GM12878 (cell line): ENCODE measurements around the gene DAB2IP. TPM values are rescaled to one million over a fixed set of nuclear protein-coding genes. Genes with fewer than 3 reads are reported as not detected.

Experiments used
- ATAC-seq: fragments of 200-7000 bp; cut with Tn5 transposase; 3 replicates; pipeline ENCODE4 v1.9.1; 2020; ENCODE audit warnings: mild to moderate bottlenecking, moderate library complexity
- BruUV-seq: library from RNA; stranded (reverse); fragments of 400-500 nt; replicated peaks from 2 replicates; lab custom pipeline; 2021; lab: Mats Ljungman, UMichigan
- CTCF ChIA-PET: fragments of 300-600 bp; sonication (Branson Sonifier 250); formaldehyde crosslinking; extraction: SDS; loops from one replicate; lab custom pipeline; 2021; ENCODE audit warnings: inconsistent platforms; lab: Yijun Ruan, JAX
- POLR2A ChIA-PET: fragments of 350-600 bp; formaldehyde crosslinking; extraction: SDS; loops from one replicate; lab custom pipeline; 2021; ENCODE audit warnings: inconsistent platforms; lab: Charles Lee
- RAD21 ChIA-PET: fragments of 300-600 bp; sonication (Branson Sonifier 250); formaldehyde crosslinking; loops from one replicate; lab custom pipeline; 2023; ENCODE audit warnings: antibody characterized with exemption; ENCODE audit not compliant: unreplicated experiment; lab: Charles Lee
- SMC1A ChIA-PET: fragments of 300-600 bp; sonication (Branson Sonifier 250); formaldehyde crosslinking; loops from one replicate; lab custom pipeline; 2023; ENCODE audit not compliant: unreplicated experiment, uncharacterized antibody; lab: Charles Lee
- DNase-seq: peaks from one replicate; pipeline ENCODE4 v3.0.0-alpha.2; 2011; ENCODE audit warnings: low read depth, low spot score
- FAIRE-seq: peaks from 3 replicates; lab custom pipeline; 2011; peaks lifted over from hg19 to GRCh38; lab: Jason Lieb, UNC
- H2AFZ ChIP-seq: 2 replicates; pipeline ENCODE4 v1.6.0; 2011; ENCODE audit warnings: low read depth, low read length, control low read depth; ENCODE audit not compliant: control insufficient read depth
- H3K27ac ChIP-seq: 2 replicates; pipeline ENCODE4 v1.5.1; 2011; ENCODE audit warnings: control low read depth; ENCODE audit not compliant: control insufficient read depth, insufficient read depth
- H3K27me3 ChIP-seq, 2 experiments: replicated peaks in 1 of 2; 2 replicates each; pipeline versions ENCODE4 v1.6.0 to v1.6.1; 2011; ENCODE audit warnings: low read length in 1 of 2; ENCODE audit not compliant: control insufficient read depth in 2 of 2, insufficient read depth in 2 of 2
- H3K36me3 ChIP-seq, 2 experiments: 2 replicates each; pipeline ENCODE4 v1.5.1; 2011; ENCODE audit warnings: low read length in 1 of 2; ENCODE audit not compliant: control insufficient read depth in 2 of 2, insufficient read depth in 2 of 2
- H3K4me1 ChIP-seq: 2 replicates; pipeline ENCODE4 v1.6.1; 2011; ENCODE audit warnings: mild to moderate bottlenecking, low read length, moderate library complexity, mixed read lengths; ENCODE audit not compliant: control insufficient read depth, insufficient read depth
- H3K4me2 ChIP-seq: 2 replicates; pipeline ENCODE4 v1.6.0; 2011; ENCODE audit warnings: control low read depth; ENCODE audit not compliant: control insufficient read depth, insufficient read depth
- H3K4me3 ChIP-seq: fragments of 200-600 bp; sonication (generic); 2 replicates; pipeline ENCODE4 v1.5.1; 2016
- H3K79me2 ChIP-seq: 2 replicates; pipeline ENCODE4 v1.6.0; 2011; ENCODE audit warnings: low read length; ENCODE audit not compliant: control insufficient read depth, insufficient read depth
- H3K9ac ChIP-seq: 2 replicates; pipeline ENCODE4 v1.8.0; 2011; ENCODE audit warnings: low read length, control low read depth, mixed read lengths; ENCODE audit not compliant: control insufficient read depth, insufficient read depth
- H3K9me3 ChIP-seq: replicated peaks from 3 replicates; pipeline ENCODE4 v1.5.1; 2011; ENCODE audit warnings: mild to moderate bottlenecking, low read length; ENCODE audit not compliant: control insufficient read depth, insufficient read depth
- H4K20me1 ChIP-seq: 2 replicates; pipeline ENCODE4 v1.6.0; 2011; ENCODE audit not compliant: control insufficient read depth, insufficient read depth
- CREB1 ChIP-seq: IDR thresholded peaks from 2 replicates; pipeline ENCODE4 v1.6.1; 2012; ENCODE audit warnings: low read depth, mild to moderate bottlenecking, inconsistent platforms
- HDGF ChIP-seq: fragments of 450-650 bp; IDR thresholded peaks from 2 replicates; pipeline ENCODE4 v1.6.1; 2016; ENCODE audit warnings: antibody characterized with exemption
- HSF1 ChIP-seq: fragments of 150-350 bp; IDR thresholded peaks from 2 replicates; pipeline ENCODE4 v1.6.1; 2014; ENCODE audit warnings: mild to moderate bottlenecking, low read depth, low read length
- IRF5 ChIP-seq: fragments of 450-650 bp; IDR thresholded peaks from 2 replicates; pipeline ENCODE4 v1.6.1; 2017; ENCODE audit warnings: borderline replicate concordance
- MEF2B ChIP-seq: fragments of 450-650 bp; IDR thresholded peaks from 2 replicates; pipeline ENCODE4 v1.6.1; 2018; ENCODE audit warnings: mild to moderate bottlenecking, moderate library complexity; ENCODE audit not compliant: partially characterized antibody, poor library complexity, severe bottlenecking
- MXI1 ChIP-seq: fragments of 150-350 bp; IDR thresholded peaks from 2 replicates; pipeline ENCODE4 v1.6.1; 2011; ENCODE audit warnings: low read depth, mild to moderate bottlenecking, inconsistent platforms, low read length, improper control_type of control experiment
- PBX3 ChIP-seq: IDR thresholded peaks from 2 replicates; pipeline ENCODE4 v1.6.1; 2011; ENCODE audit warnings: mild to moderate bottlenecking, low read depth, low read length, moderate library complexity; ENCODE audit not compliant: insufficient replicate concordance
- POU2F2 ChIP-seq: IDR thresholded peaks from 3 replicates; pipeline ENCODE4 v1.6.1; 2011; ENCODE audit warnings: low read depth, mild to moderate bottlenecking, low read length, borderline replicate concordance
- SMC3 ChIP-seq: IDR thresholded peaks from 2 replicates; pipeline ENCODE4 v1.6.1; 2011; ENCODE audit warnings: low read length, improper control_type of control experiment, borderline replicate concordance
- TAF1 ChIP-seq: IDR thresholded peaks from 2 replicates; pipeline ENCODE4 v1.6.1; 2011; ENCODE audit warnings: mild to moderate bottlenecking, low read depth, low read length, borderline replicate concordance
- TARDBP ChIP-seq: IDR thresholded peaks from 2 replicates; pipeline ENCODE4 v1.6.1; 2016; ENCODE audit warnings: borderline replicate concordance
- ZBTB33 ChIP-seq: fragments of 450-650 bp; IDR thresholded peaks from 2 replicates; pipeline ENCODE4 v1.6.1; 2017; ENCODE audit warnings: mild to moderate bottlenecking
- ZNF24 ChIP-seq: fragments of 450-650 bp; IDR thresholded peaks from 2 replicates; pipeline ENCODE4 v1.6.1; 2017; ENCODE audit warnings: antibody characterized with exemption, mild to moderate bottlenecking
- ZNF592 ChIP-seq: fragments of 450-650 bp; IDR thresholded peaks from 2 replicates; pipeline ENCODE4 v1.6.1; 2017; ENCODE audit warnings: mild to moderate bottlenecking, moderate library complexity
- WGBS: methylation state at CpG from one replicate; pipeline ENCODE4 v1.1.6; 2016; ENCODE audit warnings: low lambda C conversion rate; ENCODE audit not compliant: insufficient replicate concordance, insufficient coverage; ENCODE audit errors: missing lambda C conversion rate; 5-methylcytosine and 5-hydroxymethylcytosine counted together
- in situ Hi-C: fragments of 300-500 bp; cut with MboI; formaldehyde crosslinking; loops from 9 replicates; pipeline ENCODE4 v1.14.3; 2018; ENCODE audit warnings: mixed read lengths
- intact Hi-C: fragments of 100-400 bp; cut with micrococcal nuclease; formaldehyde crosslinking; loops from one replicate; pipeline ENCODE4 v1.14.2; 2022; ENCODE audit not compliant: unreplicated experiment
- polyA plus RNA-seq, 11 experiments: library from polyadenylated mRNA; depleted of rRNA in 4 of 11; unstranded in 6 of 11; stranded (reverse) in 5 of 11; fragments of >200 nt; fragmentation: Nextera tagmentation in 4 of 11; fragmentation: Illumina TruSeq in 1 of 11; extraction: Ambion mirVana in 4 of 11; extraction: Trizol in 1 of 11; gene quantifications; 1 replicate in 1 of 11; 2 replicates in 10 of 11; pipeline versions ENCODE4 v1.2.1 to v1.2.3, GENCODE V29; 2011 to 2016; ENCODE audit warnings: inconsistent platforms in 2 of 11, missing spikeins in 2 of 11, low read depth in 1 of 11
- total RNA-seq, 4 experiments: library from RNA; depleted of rRNA in 3 of 4; stranded (reverse); fragments of >200 nt in 3 of 4; fragmentation: Illumina TruSeq in 1 of 4; extraction: Trizol in 1 of 4; gene quantifications; 2 replicates each; pipeline versions ENCODE4 v1.2.1 to v1.2.3, GENCODE V29; 2013 to 2021

DAB2IP gene
- total and polyA plus RNA-seq, 10 of the 15 experiments (the other 5 are each of a cell fraction or from before 2014, with no cell fraction given) = 0.03 to 0.38 (median 0.14) TPM; not detected in 6

GRCh38 chr9:121714873-121715272 is 63.4 kb downstream of the DAB2IP start:
- ChIA-PET POLR2A (interaction anchor here (0.7 kb wide), 1 partner anchor 276 kb away, joined by 3 read pairs; no protein-coding TSS in a partner anchor), CTCF (no interaction called here), SMC1A (no interaction called here), RAD21 (no interaction called here)
- H3K27ac ChIP-seq = no peak overlapping the region
- no peaks in the 10 kb centered on the region; the same call in 1 of the 2 replicates for H4K20me1 ChIP-seq
- intact Hi-C loops = no loop called here
- no peaks in the 10 kb centered on the region for H3K9me3 ChIP-seq
- no peaks in the 10 kb centered on the region for H3K79me2 ChIP-seq
- WGBS = 0% methylated on average over 5 of the region's 5 CpGs
- DNase-seq (no peak), FAIRE-seq (no peak), ATAC-seq (no peak)
- H3K36me3 ChIP-seq = no peaks in the 10 kb centered on the region
- peaks cover 0 to 2% of the 10 kb centered on the region in 2 experiments; a peak in 2 of 4 replicates for H3K27me3 ChIP-seq
- in situ Hi-C loops = no loop called here
- H3K4me1 ChIP-seq = no peaks in the 10 kb centered on the region
- BruUV-seq = no TSS peak
- H3K9ac ChIP-seq = no peak overlapping the region
- H2AFZ ChIP-seq = no peak overlapping the region
- no peak overlapping the region for H3K4me3 ChIP-seq
- H3K4me2 ChIP-seq = no peak overlapping the region
- no peak for TF ChIP-seq ZNF24
- TF ChIP-seq CREB1 = no peak
- TF ChIP-seq SMC3 = no peak
- no peak for TF ChIP-seq ZNF592
- TF ChIP-seq IRF5 = no peak
- TF ChIP-seq PBX3 = no peak
- no peak for TF ChIP-seq TAF1
- TF ChIP-seq HSF1 = no peak
- no peak for TF ChIP-seq POU2F2
- no peak for TF ChIP-seq TARDBP
- TF ChIP-seq MEF2B = no peak
- no peak for TF ChIP-seq HDGF
- no peak for TF ChIP-seq MXI1
- no peak for TF ChIP-seq ZBTB33
